ENCODE measurements around the gene LTB.

Gene LTB

DNA sequence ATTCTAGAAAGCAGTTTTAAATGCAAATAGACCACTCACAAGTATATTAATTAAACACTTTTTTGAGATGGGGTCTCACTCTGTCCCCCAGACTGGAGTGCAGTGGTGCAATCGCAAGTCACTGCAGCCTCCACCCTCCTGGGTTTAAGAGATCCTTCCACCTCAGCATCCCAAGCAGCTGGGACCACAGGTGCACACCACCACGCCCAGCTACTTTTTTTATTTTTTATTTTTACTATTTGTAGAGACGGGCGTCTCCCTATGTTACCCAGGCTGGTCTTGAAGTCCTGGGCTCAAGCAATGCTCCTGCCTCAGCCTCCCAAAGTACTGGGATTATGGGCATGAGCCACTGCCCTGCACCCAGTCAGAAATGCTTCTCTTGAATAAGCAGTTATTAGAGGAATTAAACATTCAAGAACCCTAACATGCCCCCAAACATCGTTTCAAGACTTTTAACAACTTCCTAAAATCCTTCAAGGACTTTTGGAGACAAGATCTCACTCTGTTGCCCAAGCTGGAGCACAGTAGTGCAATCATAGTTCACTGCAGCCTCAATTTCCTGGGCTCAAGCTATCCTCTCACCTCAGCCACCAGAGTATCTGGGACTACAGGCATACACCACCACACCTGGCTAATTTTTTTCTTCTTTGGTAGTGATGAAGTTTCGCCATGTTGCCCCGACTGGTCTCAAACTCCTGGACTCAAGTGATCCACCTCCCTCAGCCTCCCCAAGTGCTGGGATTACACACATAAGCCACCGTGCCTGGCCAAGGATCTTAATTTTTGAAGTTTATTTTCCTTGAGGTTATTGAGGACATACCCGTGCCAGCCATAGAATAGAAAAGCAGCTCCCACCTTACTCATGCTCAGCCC lies 50.2 kb downstream of the LTB start:
- CTCF ChIA-PET = interaction anchor here (0.8 to 1.6 kb wide), 4 partner anchors 15 to 158 kb away, joined by 3 read pairs; partner anchors contain the start of gene ATP6V1G2
- no peak for TF ChIP-seq ZNF548 (tag by site-specific recombination; IDR thresholded peaks at IDR 0.05)
- TF ChIP-seq WT1 (tag by site-specific recombination; IDR thresholded peaks at IDR 0.05) = peak; percentile 43; the same call in 1 of the 2 replicates
- 0 out of 2 replicates have a peak, but pooled peaks have one; percentile 5 for TF ChIP-seq IKZF3 (tag by site-specific recombination; IDR thresholded peaks at IDR 0.05)
- peak; percentile 74 for TF ChIP-seq PRDM10 (tag by site-specific recombination; IDR thresholded peaks at IDR 0.05)
- peaks cover 62 to 80% of the 10 kb centered on the region in 2 experiments for H3K36me3 ChIP-seq (ENCODE audit: control insufficient read depth in 2 of 2, insufficient read depth in 1 of 2, low read length in 2 of 2)
- H3K27ac ChIP-seq (ENCODE audit: extremely low read depth, low read depth, low read length) = no peak overlapping the region
- POLR2A ChIA-PET = interaction anchor here (0.6 to 6.3 kb wide), 8 partner anchors 10 to 1440 kb away, joined by 3 to 112 read pairs (median 4); partner anchors contain the start of genes ATP6V1G2, DDX39B, LSM2 and MICB
- no peak overlapping the region for H3K4me3 ChIP-seq (ENCODE audit: low read depth, low read length)
- H3K9me3 ChIP-seq (ENCODE audit: control insufficient read depth, insufficient read depth, low read depth, low read length) = no peaks in the 10 kb centered on the region
- no peaks in the 10 kb centered on the region; the same call in 1 of the 2 replicates for H3K4me1 ChIP-seq (ENCODE audit: control insufficient read depth, insufficient read depth, low read length)

DNA sequence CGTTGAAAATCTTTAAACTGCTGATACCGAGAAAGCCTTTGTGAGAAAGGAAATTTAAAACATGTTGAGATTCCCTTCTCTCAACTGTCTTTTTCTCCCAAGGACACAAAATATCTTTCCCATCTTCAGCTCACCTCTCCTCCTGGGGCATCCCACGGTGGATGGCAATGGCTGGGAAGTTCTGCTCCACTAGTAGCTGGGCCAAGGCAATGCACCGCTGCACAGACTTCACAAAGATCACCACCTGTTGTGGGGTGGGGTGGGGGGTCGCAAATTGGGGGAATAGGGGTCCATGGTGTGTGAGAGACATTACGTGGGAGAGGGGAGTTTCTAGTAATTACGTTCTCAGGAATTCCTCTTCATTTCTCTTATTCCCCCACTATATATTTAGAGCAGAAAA lies 51.1 kb downstream of the LTB start:
- TF ChIP-seq IKZF3 (tag by site-specific recombination; IDR thresholded peaks at IDR 0.05) = no peak
- no peak for TF ChIP-seq ZNF747 (tag by site-specific recombination; IDR thresholded peaks at IDR 0.05)
- no peak for TF ChIP-seq SP3 (tag by site-specific recombination; IDR thresholded peaks at IDR 0.05)
- TF ChIP-seq ZNF629 (tag by site-specific recombination; IDR thresholded peaks at IDR 0.05) = no peak
- TF ChIP-seq ZNF148 (tag by site-specific recombination; IDR thresholded peaks at IDR 0.05; ENCODE audit: borderline replicate concordance) = no peak
- TF ChIP-seq SCRT2 (tag by site-specific recombination; IDR thresholded peaks at IDR 0.05) = peak; percentile 41; the same call in 1 of the 2 replicates
- POLR2A ChIA-PET = interaction anchor here (0.8 to 6.3 kb wide), 4 partner anchors 10 to 68 kb away, joined by 3 to 112 read pairs (median 6); partner anchors contain the start of genes ATP6V1G2, DDX39B and MICB
- H3K36me3 ChIP-seq (ENCODE audit: control insufficient read depth in 2 of 2, insufficient read depth in 1 of 2, low read length in 2 of 2) = peaks cover 53 to 72% of the 10 kb centered on the region in 2 experiments

DNA sequence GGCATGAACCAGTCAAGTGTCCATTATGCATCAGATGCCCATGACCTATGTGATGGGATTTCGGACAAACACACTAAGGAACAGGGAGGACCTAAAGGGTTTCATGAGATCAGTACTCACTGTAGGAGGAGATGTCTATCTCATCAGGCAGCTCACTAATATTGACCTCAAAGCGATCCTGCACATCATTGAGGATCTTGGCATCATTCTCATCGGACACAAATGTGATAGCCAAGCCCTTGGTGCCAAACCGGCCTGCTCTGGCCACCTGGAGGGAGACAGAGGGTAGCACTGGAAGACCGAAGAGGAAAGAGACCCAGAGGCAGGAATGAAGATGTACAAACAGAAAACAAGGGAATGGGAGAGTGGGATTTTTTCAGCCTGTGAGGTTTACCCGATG lies 51.6 kb downstream of the LTB start:
- Histone ChIP-seq H3K27ac (ENCODE audit: extremely low read depth, low read depth, low read length) (0 out of 2 replicates have a peak overlapping the region, but pooled peaks have one; percentile 12), H3K4me3 (ENCODE audit: low read depth, low read length) (no peak overlapping the region), H3K36me3 (ENCODE audit: control insufficient read depth in 2 of 2, insufficient read depth in 1 of 2, low read length in 2 of 2) (peaks cover 48 to 67% of the 10 kb centered on the region in 2 experiments), H3K4me1 (ENCODE audit: control insufficient read depth, insufficient read depth, low read length) (peaks cover 2% of the 10 kb centered on the region), H3K9me3 (ENCODE audit: control insufficient read depth, insufficient read depth, low read depth, low read length) (no peaks in the 10 kb centered on the region)
- POLR2A ChIA-PET = interaction anchor here (2.1 to 6.3 kb wide), 2 partner anchors 11 to 16 kb away, joined by 6 to 112 read pairs; partner anchors contain the start of genes ATP6V1G2 and DDX39B
- TF ChIP-seq ZNF600 (tag by site-specific recombination; IDR thresholded peaks at IDR 0.05) (peak; percentile 56; the same call in 1 of the 2 replicates), WT1 (tag by site-specific recombination; IDR thresholded peaks at IDR 0.05) (peak; percentile 8; the same call in 1 of the 2 replicates), HOXD13 (CRISPR knock-in tag; IDR thresholded peaks at IDR 0.05; ENCODE audit: borderline replicate concordance) (no peak), ZBTB17 (tag by site-specific recombination; IDR thresholded peaks at IDR 0.05) (peak; percentile 56; the same call in 1 of the 2 replicates)
- CTCF ChIA-PET = no interaction called here

More for the DNA sequence above, 51.1 kb downstream of the LTB start:
- CTCF ChIA-PET = interaction anchor here (0.8 to 1.6 kb wide), 3 partner anchors 14 to 159 kb away, joined by 3 read pairs; no protein-coding TSS in a partner anchor
- Histone ChIP-seq H3K27ac (ENCODE audit: extremely low read depth, low read depth, low read length) (0 out of 2 replicates have a peak overlapping the region, but pooled peaks have one; percentile 12), H3K4me1 (ENCODE audit: control insufficient read depth, insufficient read depth, low read length) (no peaks in the 10 kb centered on the region; the same call in 1 of the 2 replicates), H3K9me3 (ENCODE audit: control insufficient read depth, insufficient read depth, low read depth, low read length) (no peaks in the 10 kb centered on the region), H3K4me3 (ENCODE audit: low read depth, low read length) (no peak overlapping the region)

Measured in HEK293 (cell line).